ENCODE data around the gene OAS1.

Gene OAS1

GRCh38 chr12:112967858-112968257 lies 61.1 kb downstream of the OAS1 start:
- no peak for DNase-seq
